Measurements from ENCODE around the gene ZSCAN9.

GRCh38 chr6:28207510-28208110 lies 17.5 kb upstream of the ZSCAN9 start:
- TF ChIP-seq CTCF (IDR thresholded peaks at IDR 0.05) = no peak
- TF ChIP-seq POLR2A (IDR thresholded peaks at IDR 0.05) = no peak
